ENCODE results near the gene DAB2. TPM values are rescaled to one million over a fixed set of nuclear protein-coding genes. Genes with fewer than 3 reads are reported as not detected.

Gene DAB2
- total RNA-seq, 1 donor from 2014 or later: 0.79 TPM

GRCh38 chr5:39360471-39361111 is 64.2 kb downstream of the DAB2 start:
- Histone ChIP-seq H3K27me3 (ENCODE audit: control insufficient read depth, insufficient read depth, low read length) (no peaks in the 10 kb centered on the region), H3K4me3 (ENCODE audit: low read depth, low read length) (no peak overlapping the region), H3K36me3 (ENCODE audit: control insufficient read depth, insufficient read depth, low read length) (no peaks in the 10 kb centered on the region)
- FAIRE-seq: no peak
- DNase-seq (ENCODE audit: low read depth): peak; percentile 96
- TF ChIP-seq, protein P1, sequence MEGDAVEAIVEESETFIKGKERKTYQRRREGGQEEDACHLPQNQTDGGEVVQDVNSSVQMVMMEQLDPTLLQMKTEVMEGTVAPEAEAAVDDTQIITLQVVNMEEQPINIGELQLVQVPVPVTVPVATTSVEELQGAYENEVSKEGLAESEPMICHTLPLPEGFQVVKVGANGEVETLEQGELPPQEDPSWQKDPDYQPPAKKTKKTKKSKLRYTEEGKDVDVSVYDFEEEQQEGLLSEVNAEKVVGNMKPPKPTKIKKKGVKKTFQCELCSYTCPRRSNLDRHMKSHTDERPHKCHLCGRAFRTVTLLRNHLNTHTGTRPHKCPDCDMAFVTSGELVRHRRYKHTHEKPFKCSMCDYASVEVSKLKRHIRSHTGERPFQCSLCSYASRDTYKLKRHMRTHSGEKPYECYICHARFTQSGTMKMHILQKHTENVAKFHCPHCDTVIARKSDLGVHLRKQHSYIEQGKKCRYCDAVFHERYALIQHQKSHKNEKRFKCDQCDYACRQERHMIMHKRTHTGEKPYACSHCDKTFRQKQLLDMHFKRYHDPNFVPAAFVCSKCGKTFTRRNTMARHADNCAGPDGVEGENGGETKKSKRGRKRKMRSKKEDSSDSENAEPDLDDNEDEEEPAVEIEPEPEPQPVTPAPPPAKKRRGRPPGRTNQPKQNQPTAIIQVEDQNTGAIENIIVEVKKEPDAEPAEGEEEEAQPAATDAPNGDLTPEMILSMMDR (IDR thresholded peaks at IDR 0.05; ENCODE audit: insufficient read depth, low read length, severe bottlenecking): no peak

- H3K36me3 ChIP-seq (ENCODE audit: control insufficient read depth, insufficient read depth, low read length): no peaks in the 10 kb centered on the region
- H3K4me3 ChIP-seq (ENCODE audit: low read depth, low read length): no peak overlapping the region
- DNase-seq (ENCODE audit: low read depth): no peak
- H3K27me3 ChIP-seq (ENCODE audit: control insufficient read depth, insufficient read depth, low read length): no peaks in the 10 kb centered on the region
- TF ChIP-seq, protein P1 (IDR thresholded peaks at IDR 0.05; ENCODE audit: insufficient read depth, low read length, severe bottlenecking): no peak
- FAIRE-seq: no peak
Observed at GRCh38 chr5:39356263-39356662, 68.5 kb downstream of the DAB2 start.

- Histone ChIP-seq H3K4me3 (ENCODE audit: low read depth, low read length) (no peak overlapping the region), H3K36me3 (ENCODE audit: control insufficient read depth, insufficient read depth, low read length) (no peaks in the 10 kb centered on the region), H3K27me3 (ENCODE audit: control insufficient read depth, insufficient read depth, low read length) (no peaks in the 10 kb centered on the region)
- TF ChIP-seq, protein P1 (IDR thresholded peaks at IDR 0.05; ENCODE audit: insufficient read depth, low read length, severe bottlenecking): no peak
- FAIRE-seq (no peak), DNase-seq (ENCODE audit: low read depth) (peak; percentile 54)
Observed at GRCh38 chr5:39355324-39355723, 69.5 kb downstream of the DAB2 start.

GRCh38 chr5:39353717-39354399 is 70.9 kb downstream of the DAB2 start:
- H3K36me3 ChIP-seq (ENCODE audit: control insufficient read depth, insufficient read depth, low read length): no peaks in the 10 kb centered on the region
- H3K27me3 ChIP-seq (ENCODE audit: control insufficient read depth, insufficient read depth, low read length): no peaks in the 10 kb centered on the region
- FAIRE-seq (no peak), DNase-seq (ENCODE audit: low read depth) (peak; percentile 61)
- TF ChIP-seq, protein P1 (IDR thresholded peaks at IDR 0.05; ENCODE audit: insufficient read depth, low read length, severe bottlenecking): no peak
- H3K4me3 ChIP-seq (ENCODE audit: low read depth, low read length): no peak overlapping the region

GRCh38 chr5:39352951-39353350 is 71.8 kb downstream of the DAB2 start:
- TF ChIP-seq, protein P1 (IDR thresholded peaks at IDR 0.05; ENCODE audit: insufficient read depth, low read length, severe bottlenecking): no peak
- H3K36me3 ChIP-seq (ENCODE audit: control insufficient read depth, insufficient read depth, low read length): no peaks in the 10 kb centered on the region
- H3K27me3 ChIP-seq (ENCODE audit: control insufficient read depth, insufficient read depth, low read length): no peaks in the 10 kb centered on the region
- FAIRE-seq (no peak), DNase-seq (ENCODE audit: low read depth) (no peak)
- no peak overlapping the region for H3K4me3 ChIP-seq (ENCODE audit: low read depth, low read length)
